Esophagus squamous epithelium (tissue), 4 donors: ENCODE measurements around the gene TRPC3.

Experiments used
- POLR2A ChIP-seq, 4 donors: fragments of 450-650 bp; IDR thresholded peaks; one replicate each; pipeline ENCODE4 v1.6.1; 2017; ENCODE audit warnings: antibody characterized with exemption in 4 of 4, mild to moderate bottlenecking in 4 of 4, moderate library complexity in 3 of 4
- TF ChIP-seq, protein P1 (sequence below), 6 experiments: fragments of 450-650 bp in 4 of 6; fragments of 200-600 bp in 2 of 6; sonication (generic) in 2 of 6; IDR thresholded peaks; one replicate each; pipeline ENCODE4 v1.5.1; 2016 to 2019; ENCODE audit warnings: antibody characterized with exemption in 6 of 6, mild to moderate bottlenecking in 4 of 6, moderate library complexity in 4 of 6

DNA sequence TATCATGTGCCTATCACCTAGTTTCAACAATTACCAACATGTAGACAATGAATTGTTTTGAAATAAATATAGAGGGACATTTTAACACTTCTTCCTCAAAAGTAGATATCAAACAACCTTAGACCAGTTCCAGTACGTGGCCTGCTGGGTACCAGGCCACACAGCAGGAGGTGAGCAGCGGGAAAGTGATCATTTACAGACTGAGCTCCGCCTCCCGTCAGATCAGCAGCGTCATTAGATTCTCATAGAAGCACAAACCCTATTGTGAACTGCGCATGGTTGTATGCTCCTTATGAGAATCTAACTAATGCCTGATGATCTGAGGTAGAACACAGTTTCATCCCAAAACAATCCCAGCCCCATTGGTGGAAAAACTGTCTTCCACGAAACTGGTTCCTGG is 88.1 kb downstream of the TRPC3 start:
- TF ChIP-seq, protein P1, sequence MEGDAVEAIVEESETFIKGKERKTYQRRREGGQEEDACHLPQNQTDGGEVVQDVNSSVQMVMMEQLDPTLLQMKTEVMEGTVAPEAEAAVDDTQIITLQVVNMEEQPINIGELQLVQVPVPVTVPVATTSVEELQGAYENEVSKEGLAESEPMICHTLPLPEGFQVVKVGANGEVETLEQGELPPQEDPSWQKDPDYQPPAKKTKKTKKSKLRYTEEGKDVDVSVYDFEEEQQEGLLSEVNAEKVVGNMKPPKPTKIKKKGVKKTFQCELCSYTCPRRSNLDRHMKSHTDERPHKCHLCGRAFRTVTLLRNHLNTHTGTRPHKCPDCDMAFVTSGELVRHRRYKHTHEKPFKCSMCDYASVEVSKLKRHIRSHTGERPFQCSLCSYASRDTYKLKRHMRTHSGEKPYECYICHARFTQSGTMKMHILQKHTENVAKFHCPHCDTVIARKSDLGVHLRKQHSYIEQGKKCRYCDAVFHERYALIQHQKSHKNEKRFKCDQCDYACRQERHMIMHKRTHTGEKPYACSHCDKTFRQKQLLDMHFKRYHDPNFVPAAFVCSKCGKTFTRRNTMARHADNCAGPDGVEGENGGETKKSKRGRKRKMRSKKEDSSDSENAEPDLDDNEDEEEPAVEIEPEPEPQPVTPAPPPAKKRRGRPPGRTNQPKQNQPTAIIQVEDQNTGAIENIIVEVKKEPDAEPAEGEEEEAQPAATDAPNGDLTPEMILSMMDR (IDR thresholded peaks at IDR 0.05) = no peak
- no peak for TF ChIP-seq POLR2A (IDR thresholded peaks at IDR 0.05)
